Keratinocyte (primary cell): ENCODE data around the gene FST. TPM values are rescaled to one million over a fixed set of nuclear protein-coding genes. Genes with fewer than 3 reads are reported as not detected.

Experiments used
- DNase-seq: peaks from one replicate; pipeline ENCODE4 v3.0.0-alpha.2; 2011; ENCODE audit warnings: low read depth, missing footprints, low spot score
- FAIRE-seq: peaks from 2 replicates; lab custom pipeline; 2011; peaks lifted over from hg19 to GRCh38; lab: Jason Lieb, UNC
- H2AFZ ChIP-seq: 2 replicates; pipeline ENCODE4 v1.6.0; 2012; ENCODE audit warnings: low read length, control low read depth, inconsistent platforms; ENCODE audit not compliant: control insufficient read depth
- H3K27ac ChIP-seq: 2 replicates; pipeline ENCODE4 v1.5.1; 2011; ENCODE audit warnings: low read length; ENCODE audit not compliant: control insufficient read depth, insufficient read depth
- H3K27me3 ChIP-seq: 3 replicates; pipeline ENCODE4 v1.6.0; 2011; ENCODE audit warnings: low read length; ENCODE audit not compliant: control insufficient read depth, insufficient read depth; ENCODE audit errors: extremely low read depth
- H3K36me3 ChIP-seq, 2 experiments: 2 replicates in 1 of 2; 3 replicates in 1 of 2; pipeline ENCODE4 v1.5.1; 2011; ENCODE audit warnings: low read length in 2 of 2, mild to moderate bottlenecking in 1 of 2; ENCODE audit not compliant: control insufficient read depth in 2 of 2, insufficient read depth in 2 of 2; ENCODE audit errors: extremely low read depth in 1 of 2
- H3K4me1 ChIP-seq: 3 replicates; pipeline ENCODE4 v1.5.1; 2011; ENCODE audit warnings: low read length; ENCODE audit not compliant: control insufficient read depth, insufficient read depth; ENCODE audit errors: extremely low read depth
- H3K4me2 ChIP-seq: 3 replicates; pipeline ENCODE4 v1.6.0; 2011; ENCODE audit warnings: low read depth, low read length; ENCODE audit not compliant: control insufficient read depth, insufficient read depth; ENCODE audit errors: extremely low read depth
- H3K4me3 ChIP-seq, 3 experiments: fragments of 200-600 bp in 1 of 3; sonication (generic) in 1 of 3; 2 replicates in 2 of 3; 3 replicates in 1 of 3; pipeline ENCODE4 v1.5.1; 2011 to 2016; ENCODE audit warnings: low read length in 3 of 3, mild to moderate bottlenecking in 3 of 3, control low read depth in 2 of 3, inconsistent platforms in 1 of 3, low read depth in 1 of 3, mixed read lengths in 1 of 3, mixed run types in 1 of 3, moderate library complexity in 1 of 3; ENCODE audit not compliant: control insufficient read depth in 2 of 3, insufficient read depth in 2 of 3; ENCODE audit errors: extremely low read depth in 1 of 3
- H3K79me2 ChIP-seq: 2 replicates; pipeline ENCODE4 v1.6.0; 2012; ENCODE audit warnings: low read length; ENCODE audit not compliant: control insufficient read depth, insufficient read depth
- H3K9ac ChIP-seq: 3 replicates; pipeline ENCODE4 v1.6.0; 2011; ENCODE audit warnings: low read length; ENCODE audit not compliant: control insufficient read depth, insufficient read depth; ENCODE audit errors: extremely low read depth
- H3K9me1 ChIP-seq: 3 replicates; pipeline ENCODE4 v1.6.0; 2011; ENCODE audit warnings: low read length; ENCODE audit not compliant: control insufficient read depth, insufficient read depth; ENCODE audit errors: extremely low read depth
- H3K9me3 ChIP-seq: 2 replicates; pipeline ENCODE4 v1.5.1; 2012; ENCODE audit warnings: low read depth, low read length; ENCODE audit not compliant: control insufficient read depth
- H4K20me1 ChIP-seq: 3 replicates; pipeline ENCODE4 v1.6.0; 2011; ENCODE audit warnings: low read length; ENCODE audit not compliant: control insufficient read depth, insufficient read depth; ENCODE audit errors: extremely low read depth
- dilution Hi-C: fragments of 300-500 bp; cut with MboI; formaldehyde crosslinking; loops from one replicate; pipeline ENCODE4 v1.7.0; 2020; ENCODE audit warnings: low sequenced_read_pairs; ENCODE audit not compliant: extremely low pct_ligation_motif_present
- polyA plus RNA-seq, 5 experiments: library from polyadenylated mRNA; depleted of rRNA in 3 of 5; stranded (reverse) in 3 of 5; stranded (forward) in 1 of 5; unstranded in 1 of 5; fragments of >200 nt; gene quantifications; 1 replicate in 1 of 5; 2 replicates in 3 of 5; 3 replicates in 1 of 5; pipeline versions ENCODE4 v1.2.1 to v1.2.3, GENCODE V29; 2011 to 2012; ENCODE audit warnings: missing spikeins in 2 of 5, low read depth in 1 of 5, low replicate concordance in 1 of 5
- TF ChIP-seq, protein P1 (sequence below), 3 experiments: IDR thresholded peaks in 1 of 3; conservative IDR thresholded peaks in 1 of 3; optimal IDR thresholded peaks in 1 of 3; 2 replicates in 2 of 3; 3 replicates in 1 of 3; pipeline versions ENCODE3 to v1.5.1; 2011; ENCODE audit warnings: low read length in 3 of 3, mild to moderate bottlenecking in 3 of 3, moderate library complexity in 2 of 3, control low read depth in 1 of 3, inconsistent platforms in 1 of 3; ENCODE audit not compliant: insufficient read depth in 2 of 3; ENCODE audit errors: extremely low read depth in 1 of 3

FST gene
- polyA plus RNA-seq, 1 donor (not counting 4 experiments of a cell fraction or from before 2014, with no cell fraction given) = 276 TPM

DNA sequence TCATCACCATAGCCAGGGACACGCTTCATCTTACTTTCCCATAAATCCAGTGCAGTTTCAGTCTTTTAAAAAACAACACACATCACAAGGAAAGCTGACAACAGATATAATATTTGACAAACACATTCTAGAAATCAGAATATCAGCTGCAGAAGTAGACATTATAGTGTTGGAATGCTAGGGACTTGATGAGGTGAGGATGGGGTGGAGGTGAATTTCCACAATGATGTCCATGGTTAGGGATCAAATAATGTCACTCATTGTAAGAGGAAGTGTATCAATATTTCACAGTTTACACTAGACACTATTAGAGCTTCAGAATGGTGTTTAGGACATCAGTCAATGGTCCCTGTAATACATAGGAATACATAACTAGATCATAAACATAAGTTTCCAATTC lies 7.0 kb downstream of the FST start:
- FAIRE-seq (no peak), DNase-seq (no peak)
- TF ChIP-seq, protein P1, sequence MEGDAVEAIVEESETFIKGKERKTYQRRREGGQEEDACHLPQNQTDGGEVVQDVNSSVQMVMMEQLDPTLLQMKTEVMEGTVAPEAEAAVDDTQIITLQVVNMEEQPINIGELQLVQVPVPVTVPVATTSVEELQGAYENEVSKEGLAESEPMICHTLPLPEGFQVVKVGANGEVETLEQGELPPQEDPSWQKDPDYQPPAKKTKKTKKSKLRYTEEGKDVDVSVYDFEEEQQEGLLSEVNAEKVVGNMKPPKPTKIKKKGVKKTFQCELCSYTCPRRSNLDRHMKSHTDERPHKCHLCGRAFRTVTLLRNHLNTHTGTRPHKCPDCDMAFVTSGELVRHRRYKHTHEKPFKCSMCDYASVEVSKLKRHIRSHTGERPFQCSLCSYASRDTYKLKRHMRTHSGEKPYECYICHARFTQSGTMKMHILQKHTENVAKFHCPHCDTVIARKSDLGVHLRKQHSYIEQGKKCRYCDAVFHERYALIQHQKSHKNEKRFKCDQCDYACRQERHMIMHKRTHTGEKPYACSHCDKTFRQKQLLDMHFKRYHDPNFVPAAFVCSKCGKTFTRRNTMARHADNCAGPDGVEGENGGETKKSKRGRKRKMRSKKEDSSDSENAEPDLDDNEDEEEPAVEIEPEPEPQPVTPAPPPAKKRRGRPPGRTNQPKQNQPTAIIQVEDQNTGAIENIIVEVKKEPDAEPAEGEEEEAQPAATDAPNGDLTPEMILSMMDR (optimal IDR thresholded peaks at IDR 0.05 in 1 of 3, IDR thresholded peaks at IDR 0.05 in 1 of 3, conservative IDR thresholded peaks at IDR 0.05 in 1 of 3; ENCODE audit: extremely low read depth in 1 of 3, insufficient read depth in 2 of 3, low read length in 3 of 3) = no peak
- Histone ChIP-seq H2AFZ (no peak overlapping the region), H3K4me3 (no peak overlapping the region), H3K27me3 (no peaks in the 10 kb centered on the region), H3K79me2 (peaks cover 9% of the 10 kb centered on the region), H3K9me3 (no peaks in the 10 kb centered on the region), H3K36me3 (peaks cover 15 to 32% of the 10 kb centered on the region in 2 experiments), H3K4me1 (peaks cover 21% of the 10 kb centered on the region), H3K4me2 (no peak overlapping the region), H4K20me1 (peaks cover 4% of the 10 kb centered on the region), H3K27ac (no peak overlapping the region), H3K9me1 (no peaks in the 10 kb centered on the region), H3K9ac (no peak overlapping the region)
- dilution Hi-C loops = no loop called here

DNA sequence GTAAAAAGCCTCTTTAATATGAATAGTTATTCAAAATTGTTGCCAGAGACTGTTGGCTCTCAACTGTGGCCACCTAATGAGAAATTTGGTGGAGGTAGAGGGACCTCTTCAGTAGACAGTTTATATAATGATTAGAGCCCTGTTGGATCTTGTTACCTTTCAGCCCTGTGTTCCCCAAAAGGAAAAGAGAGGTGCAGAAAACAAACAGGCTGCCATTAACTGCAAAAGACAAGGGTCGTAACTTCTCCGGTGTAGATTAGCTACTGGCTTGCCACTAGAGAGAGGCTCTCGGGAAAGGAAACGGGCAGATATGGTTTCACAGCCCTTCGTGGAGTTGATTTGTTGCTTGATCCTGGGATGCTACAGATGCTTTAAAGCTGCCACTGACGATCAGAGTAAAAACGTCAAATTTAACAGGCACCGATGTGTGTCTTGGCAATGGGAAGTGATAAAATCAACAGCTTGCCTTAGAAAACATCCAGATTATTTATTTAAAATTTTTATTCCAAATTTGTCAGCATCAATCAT lies 7.8 kb downstream of the FST start:
- Histone ChIP-seq H3K4me3 (no peak overlapping the region), H3K9me3 (no peaks in the 10 kb centered on the region), H4K20me1 (peaks cover 4% of the 10 kb centered on the region), H3K27ac (no peak overlapping the region), H3K4me1 (peaks cover 15% of the 10 kb centered on the region), H3K9me1 (no peaks in the 10 kb centered on the region), H3K79me2 (peaks cover under 1% of the 10 kb centered on the region), H3K9ac (no peak overlapping the region), H2AFZ (no peak overlapping the region), H3K4me2 (no peak overlapping the region), H3K27me3 (no peaks in the 10 kb centered on the region), H3K36me3 (peaks cover 13 to 24% of the 10 kb centered on the region in 2 experiments)
- DNase-seq (no peak), FAIRE-seq (peak; percentile 46)
- dilution Hi-C loops = no loop called here
- TF ChIP-seq, protein P1 (optimal IDR thresholded peaks at IDR 0.05 in 1 of 3, IDR thresholded peaks at IDR 0.05 in 1 of 3, conservative IDR thresholded peaks at IDR 0.05 in 1 of 3; ENCODE audit: extremely low read depth in 1 of 3, insufficient read depth in 2 of 3, low read length in 3 of 3) = no peak
